ENCODE results near the gene AGBL4.
"Not testable (repeated sequence)": the region's sequence is repeated elsewhere in the genome, so short reads cannot be mapped to it uniquely, and the experiment has no call there.

AGBL4 gene

GRCh38 chr1:50023292-50024159, at the start of gene AGBL4:
TSS of gene AGBL4 (minus strand) at chr1:50023954.
- DNase-seq: peak; percentile 45

GRCh38 chr1:50066806-50067205, 43.1 kb upstream of the AGBL4 start:
- DNase-seq: no peak

- DNase-seq: no peak
Measured at GRCh38 chr1:50060279-50060678, 36.5 kb upstream of the AGBL4 start.

GRCh38 chr1:50048791-50049190, 25.0 kb upstream of the AGBL4 start:
- no peak for DNase-seq

- DNase-seq: no peak
Measured at GRCh38 chr1:50047916-50048694, 24.4 kb upstream of the AGBL4 start.

- no peak for DNase-seq
Measured at GRCh38 chr1:50038237-50038809, 14.6 kb upstream of the AGBL4 start.

- DNase-seq: no peak
Measured at GRCh38 chr1:50027794-50028193, 4.0 kb upstream of the AGBL4 start.

- no peak for DNase-seq
Measured at GRCh38 chr1:49995734-49996133, 28.0 kb downstream of the AGBL4 start.

GRCh38 chr1:49971088-49971487, 52.7 kb downstream of the AGBL4 start:
- no peak for DNase-seq

GRCh38 chr1:49951385-49951784, 72.4 kb downstream of the AGBL4 start:
- no peak for DNase-seq

- not testable (repeated sequence) for DNase-seq
Measured at GRCh38 chr1:49915301-49915700, 108.5 kb downstream of the AGBL4 start.

GRCh38 chr1:49906365-49906764, 117.4 kb downstream of the AGBL4 start:
- DNase-seq: no peak

- no peak for DNase-seq
Measured at GRCh38 chr1:49864581-49864980, 159.2 kb downstream of the AGBL4 start.

GRCh38 chr1:49854741-49855140, 169.0 kb downstream of the AGBL4 start:
- DNase-seq: no peak

GRCh38 chr1:49842596-49842995, 181.2 kb downstream of the AGBL4 start:
- DNase-seq: no peak

- DNase-seq: no peak
Measured at GRCh38 chr1:49841767-49842166, 182.0 kb downstream of the AGBL4 start.

- no peak for DNase-seq
Measured at GRCh38 chr1:49824261-49824660, 199.5 kb downstream of the AGBL4 start.

- DNase-seq: no peak
Measured at GRCh38 chr1:49817681-49818080, 206.1 kb downstream of the AGBL4 start.

GRCh38 chr1:49787013-49787412, 236.7 kb downstream of the AGBL4 start:
- not testable (repeated sequence) for DNase-seq

- no peak for DNase-seq
Measured at GRCh38 chr1:49765034-49765433, 258.7 kb downstream of the AGBL4 start.

- not testable (repeated sequence) for DNase-seq
Measured at GRCh38 chr1:49738118-49738517, 285.6 kb downstream of the AGBL4 start.

- no peak for DNase-seq
Measured at GRCh38 chr1:49728377-49728776, 295.4 kb downstream of the AGBL4 start.

GRCh38 chr1:49723662-49724061, 300.1 kb downstream of the AGBL4 start:
- no peak for DNase-seq
